Vagina (tissue), 2 donors: ENCODE results near the gene NASP. TPM values are rescaled to one million over a fixed set of nuclear protein-coding genes. Genes with fewer than 3 reads are reported as not detected.
"Not testable (repeated sequence)": the region's sequence is repeated elsewhere in the genome, so short reads cannot be mapped to it uniquely, and the experiment has no call there.

Experiments
- DNase-seq, 2 donors: peaks; one replicate each; pipeline ENCODE4 v3.0.0-alpha.2; 2017; ENCODE audit errors: extremely low spot score in 2 of 2
- H3K27ac ChIP-seq: fragments of 200-600 bp; sonication (generic); one replicate; pipeline ENCODE4 v1.5.1; 2019
- H3K27me3 ChIP-seq: fragments of 200-600 bp; sonication (generic); one replicate; pipeline ENCODE4 v1.5.1; 2019
- H3K36me3 ChIP-seq, 2 donors: fragments of 200-600 bp; sonication (generic); one replicate each; pipeline ENCODE4 v1.5.1; 2017 to 2019
- H3K4me1 ChIP-seq: fragments of 200-600 bp; sonication (generic); one replicate; pipeline ENCODE4 v1.5.1; 2019
- H3K4me3 ChIP-seq, 2 donors: fragments of 200-600 bp; sonication (generic); 1 replicate in 1 of 2; 2 replicates in 1 of 2; pipeline ENCODE4 v1.5.1; 2016 to 2019
- H3K9me3 ChIP-seq: fragments of 200-600 bp; sonication (generic); one replicate; pipeline ENCODE4 v1.5.1; 2019
- CTCF ChIP-seq, 3 experiments: fragments of 450-650 bp in 2 of 3; fragments of 200-600 bp in 1 of 3; sonication (generic) in 1 of 3; IDR thresholded peaks; one replicate each; pipeline ENCODE4 v1.5.1; 2017 to 2019; ENCODE audit warnings: antibody characterized with exemption in 3 of 3, mild to moderate bottlenecking in 2 of 3, moderate library complexity in 2 of 3
- POLR2A ChIP-seq, 2 donors: fragments of 450-650 bp; IDR thresholded peaks; one replicate each; pipeline ENCODE4 v1.6.1; 2017; ENCODE audit warnings: antibody characterized with exemption in 2 of 2, mild to moderate bottlenecking in 2 of 2, moderate library complexity in 2 of 2
- POLR2AphosphoS5 ChIP-seq, 2 donors: sonication (generic); formaldehyde crosslinking; IDR thresholded peaks; one replicate each; pipeline ENCODE4 v1.9.0; 2017; ENCODE audit warnings: antibody characterized with exemption in 2 of 2, mild to moderate bottlenecking in 2 of 2, low read depth in 1 of 2; ENCODE audit not compliant: insufficient read depth in 1 of 2
- intact Hi-C: fragments of 100-400 bp; cut with DNase I; formaldehyde crosslinking; loops from one replicate; pipeline ENCODE4 v1.15.1; 2023
- total RNA-seq: library from RNA; depleted of rRNA; stranded (reverse); fragments of >200 nt; gene quantifications from one replicate; pipeline ENCODE4 v1.2.3, GENCODE V29; 2016

NASP gene
- total RNA-seq, 1 donor from 2014 or later: 57.9 TPM

- Histone ChIP-seq H3K27ac (no peak overlapping the region), H3K27me3 (no peaks in the 10 kb centered on the region), H3K4me3 (peak overlapping the region in 1 of 2 donors; percentile 17), H3K4me1 (peaks cover 32% of the 10 kb centered on the region), H3K9me3 (no peaks in the 10 kb centered on the region), H3K36me3 (peaks cover 0 to 18% of the 10 kb centered on the region in 2 donors)
- TF ChIP-seq POLR2AphosphoS5 (IDR thresholded peaks at IDR 0.05; ENCODE audit: insufficient read depth in 1 of 2, low read depth in 1 of 2) (no peak), CTCF (IDR thresholded peaks at IDR 0.05) (no peak), POLR2A (IDR thresholded peaks at IDR 0.05) (no peak)
- intact Hi-C loops: no loop called here
- no peak for DNase-seq
These were observed 6.0 kb downstream of the NASP start for GRCh38 chr1:45589861-45590260.

GRCh38 chr1:45594412-45594811 lies 10.6 kb downstream of the NASP start:
- H3K27me3 ChIP-seq: no peaks in the 10 kb centered on the region
- H3K27ac ChIP-seq: no peak overlapping the region
- no peaks in the 10 kb centered on the region for H3K9me3 ChIP-seq
- TF ChIP-seq POLR2A (IDR thresholded peaks at IDR 0.05): no peak
- no peak for TF ChIP-seq CTCF (IDR thresholded peaks at IDR 0.05)
- no peak for TF ChIP-seq POLR2AphosphoS5 (IDR thresholded peaks at IDR 0.05; ENCODE audit: insufficient read depth in 1 of 2, low read depth in 1 of 2)
- no peak for DNase-seq
- no peak overlapping the region for H3K4me3 ChIP-seq
- H3K36me3 ChIP-seq: peaks cover 0 to 27% of the 10 kb centered on the region in 2 donors
- H3K4me1 ChIP-seq: peaks cover 7% of the 10 kb centered on the region
- intact Hi-C loops: no loop called here

GRCh38 chr1:45596765-45597164 lies 12.9 kb downstream of the NASP start:
- DNase-seq, H3K4me3 ChIP-seq, H3K27me3 ChIP-seq, H3K9me3 ChIP-seq, intact Hi-C loops, H3K4me1 ChIP-seq, H3K27ac ChIP-seq: not testable (repeated sequence)
- H3K36me3 ChIP-seq: peaks cover 0 to 27% of the 10 kb centered on the region in 2 donors

- H3K27ac ChIP-seq: no peak overlapping the region
- DNase-seq: no peak
- peaks cover 0 to 21% of the 10 kb centered on the region in 2 donors for H3K36me3 ChIP-seq
- peaks cover 19% of the 10 kb centered on the region for H3K4me1 ChIP-seq
- no peaks in the 10 kb centered on the region for H3K27me3 ChIP-seq
- H3K4me3 ChIP-seq: no peak overlapping the region
- no peaks in the 10 kb centered on the region for H3K9me3 ChIP-seq
- intact Hi-C loops: no loop called here
- TF ChIP-seq POLR2AphosphoS5 (IDR thresholded peaks at IDR 0.05; ENCODE audit: insufficient read depth in 1 of 2, low read depth in 1 of 2): no peak
- no peak for TF ChIP-seq POLR2A (IDR thresholded peaks at IDR 0.05)
- TF ChIP-seq CTCF (IDR thresholded peaks at IDR 0.05): no peak
These were observed 20.4 kb downstream of the NASP start for GRCh38 chr1:45604239-45604638.

GRCh38 chr1:45607404-45608074 lies 23.7 kb downstream of the NASP start:
- Histone ChIP-seq H3K27me3 (no peaks in the 10 kb centered on the region), H3K9me3 (no peaks in the 10 kb centered on the region), H3K4me1 (peaks cover 7% of the 10 kb centered on the region), H3K27ac (no peak overlapping the region), H3K36me3 (peaks cover 0 to 30% of the 10 kb centered on the region in 2 donors), H3K4me3 (no peak overlapping the region)
- intact Hi-C loops: no loop called here
- DNase-seq: no peak
- TF ChIP-seq POLR2AphosphoS5 (IDR thresholded peaks at IDR 0.05; ENCODE audit: insufficient read depth in 1 of 2, low read depth in 1 of 2): no peak
- no peak for TF ChIP-seq CTCF (IDR thresholded peaks at IDR 0.05)
- TF ChIP-seq POLR2A (IDR thresholded peaks at IDR 0.05): no peak
